Measurements from ENCODE around the gene HSPA9. TPM values are rescaled to one million over a fixed set of nuclear protein-coding genes. Genes with fewer than 3 reads are reported as not detected.

The HSPA9 gene
- polyA plus RNA-seq, 3 donors = 67.8 to 82.4 (median 81.8) TPM

GRCh38 chr5:138536215-138536614 is 39.0 kb downstream of the HSPA9 start:
- intact Hi-C loops (cut with micrococcal nuclease) = no loop called here
- H3K27ac ChIP-seq (ENCODE audit: low read depth in 1 of 2, low read length in 2 of 2) = peak overlapping the region in 1 of 2 donors; percentile 29
- no peak overlapping the region for H3K9ac ChIP-seq (ENCODE audit: insufficient read depth, low read length, poor library complexity, severe bottlenecking)
- peaks cover 11 to 52% of the 10 kb centered on the region in 2 donors for H3K36me3 ChIP-seq (replicated peaks in 1 of 2; ENCODE audit: control insufficient read depth in 1 of 2, insufficient read depth in 2 of 2, low read length in 2 of 2)
- Mint-ChIP-seq H3K4me3 (no peak overlapping the region), H3K9me3 (peaks cover 0 to 1% (median 0%) of the 10 kb centered on the region in 7 donors), H3K4me1 (peaks cover 26% of the 10 kb centered on the region), H3K27ac (peak overlapping the region in 1 of 7 donors; percentile 1), H3K27me3 (ENCODE audit: low read depth in 3 of 3) (no peaks in the 10 kb centered on the region), H3K36me3 (peaks cover 30 to 64% of the 10 kb centered on the region in 2 donors)
- no peak for TF ChIP-seq CTCF (IDR thresholded peaks at IDR 0.05)
- no peaks in the 10 kb centered on the region for H3K27me3 ChIP-seq (ENCODE audit: control insufficient read depth in 2 of 2, insufficient read depth in 2 of 2, low read length in 2 of 2)
- H3K4me3 ChIP-seq (replicated peaks in 1 of 3; ENCODE audit: low read depth in 2 of 3, low read length in 3 of 3) = no peak overlapping the region
- WGBS (ENCODE audit: insufficient coverage) = no CpG with 5 or more reads among the region's 2 CpGs
- no peaks in the 10 kb centered on the region for H3K9me3 ChIP-seq (replicated peaks in 1 of 2; ENCODE audit: control insufficient read depth in 1 of 2, insufficient read depth in 1 of 2, low read length in 2 of 2)
- no peak overlapping the region for H2AFZ ChIP-seq (ENCODE audit: insufficient read depth, low read depth, low read length, poor library complexity, severe bottlenecking)
- no peak for DNase-seq
- peaks cover 99% of the 10 kb centered on the region for H3K79me2 ChIP-seq (ENCODE audit: insufficient read depth, low read length)
- H3K4me1 ChIP-seq (ENCODE audit: control insufficient read depth in 1 of 2, insufficient read depth in 2 of 2, low read length in 2 of 2) = peaks cover 20 to 25% of the 10 kb centered on the region in 2 donors
- peaks cover 96% of the 10 kb centered on the region for H4K20me1 ChIP-seq (ENCODE audit: insufficient read depth, low read length)
- H3K4me2 ChIP-seq (replicated peaks; ENCODE audit: extremely low read depth, low read length, poor library complexity, severe bottlenecking) = no peak overlapping the region

GRCh38 chr5:138533973-138534941 is 40.9 kb downstream of the HSPA9 start:
- Histone ChIP-seq H3K27ac (ENCODE audit: low read depth in 1 of 2, low read length in 2 of 2) (peak overlapping the region in 1 of 2 donors; percentile 7), H3K36me3 (replicated peaks in 1 of 2; ENCODE audit: control insufficient read depth in 1 of 2, insufficient read depth in 2 of 2, low read length in 2 of 2) (peaks cover 11 to 66% of the 10 kb centered on the region in 2 donors), H3K79me2 (ENCODE audit: insufficient read depth, low read length) (peaks cover 99% of the 10 kb centered on the region), H2AFZ (ENCODE audit: insufficient read depth, low read depth, low read length, poor library complexity, severe bottlenecking) (no peak overlapping the region), H3K4me3 (replicated peaks in 1 of 3; ENCODE audit: low read depth in 2 of 3, low read length in 3 of 3) (no peak overlapping the region), H3K4me2 (replicated peaks; ENCODE audit: extremely low read depth, low read length, poor library complexity, severe bottlenecking) (no peak overlapping the region), H4K20me1 (ENCODE audit: insufficient read depth, low read length) (peaks cover 96% of the 10 kb centered on the region), H3K9ac (ENCODE audit: insufficient read depth, low read length, poor library complexity, severe bottlenecking) (no peak overlapping the region), H3K4me1 (ENCODE audit: control insufficient read depth in 1 of 2, insufficient read depth in 2 of 2, low read length in 2 of 2) (peaks cover 4 to 5% of the 10 kb centered on the region in 2 donors), H3K9me3 (replicated peaks in 1 of 2; ENCODE audit: control insufficient read depth in 1 of 2, insufficient read depth in 1 of 2, low read length in 2 of 2) (no peaks in the 10 kb centered on the region), H3K27me3 (ENCODE audit: control insufficient read depth in 2 of 2, insufficient read depth in 2 of 2, low read length in 2 of 2) (no peaks in the 10 kb centered on the region)
- TF ChIP-seq CTCF (IDR thresholded peaks at IDR 0.05) = no peak
- peak overlapping the region in 2 of 7 donors; percentile 14 to 35 for H3K27ac Mint-ChIP-seq
- H3K27me3 Mint-ChIP-seq (ENCODE audit: low read depth in 3 of 3) = no peaks in the 10 kb centered on the region
- no peak overlapping the region for H3K4me3 Mint-ChIP-seq
- peaks cover 35 to 76% of the 10 kb centered on the region in 2 donors for H3K36me3 Mint-ChIP-seq
- peaks cover 14% of the 10 kb centered on the region for H3K4me1 Mint-ChIP-seq
- intact Hi-C loops (cut with micrococcal nuclease) = no loop called here
- peaks cover 0 to 1% (median 0%) of the 10 kb centered on the region in 7 donors for H3K9me3 Mint-ChIP-seq
- DNase-seq = no peak
- 100% methylated on average over 1 of the region's 5 CpGs for WGBS (ENCODE audit: insufficient coverage)
